Glomerular visceral epithelial cell (primary cell): ENCODE results near the gene HDGFL2.

Experiments used
- DNase-seq: peaks from one replicate; pipeline ENCODE4 v3.0.0-alpha.2; 2016; ENCODE audit errors: extremely low spot score

Gene HDGFL2

GRCh38 chr19:4497770-4498389, 25.8 kb downstream of the HDGFL2 start:
- no peak for DNase-seq

- DNase-seq: no peak
These were observed 26.6 kb downstream of the HDGFL2 start for GRCh38 chr19:4498694-4499093.

- no peak for DNase-seq
These were observed 27.2 kb downstream of the HDGFL2 start for GRCh38 chr19:4499318-4499717.

GRCh38 chr19:4499855-4500254, 27.8 kb downstream of the HDGFL2 start:
- no peak for DNase-seq

GRCh38 chr19:4500841-4501591, 28.9 kb downstream of the HDGFL2 start:
- no peak for DNase-seq

- no peak for DNase-seq
These were observed 29.6 kb downstream of the HDGFL2 start for GRCh38 chr19:4501691-4502090.

GRCh38 chr19:4502282-4503131, 30.4 kb downstream of the HDGFL2 start:
- no peak for DNase-seq

- no peak for DNase-seq
These were observed 31.2 kb downstream of the HDGFL2 start for GRCh38 chr19:4503132-4503824.

- no peak for DNase-seq
These were observed 31.7 kb downstream of the HDGFL2 start for GRCh38 chr19:4503825-4504170.

GRCh38 chr19:4504297-4504701, 32.2 kb downstream of the HDGFL2 start:
- no peak for DNase-seq

GRCh38 chr19:4504891-4505569, 32.9 kb downstream of the HDGFL2 start:
- DNase-seq: no peak

GRCh38 chr19:4505570-4506448, 33.7 kb downstream of the HDGFL2 start:
- DNase-seq: no peak

GRCh38 chr19:4506449-4507149, 34.5 kb downstream of the HDGFL2 start:
- DNase-seq: peak; percentile 58

GRCh38 chr19:4507150-4507452, 35.0 kb downstream of the HDGFL2 start:
- no peak for DNase-seq

- DNase-seq: no peak
These were observed 35.7 kb downstream of the HDGFL2 start for GRCh38 chr19:4507804-4508203.

- DNase-seq: no peak
These were observed 36.6 kb downstream of the HDGFL2 start for GRCh38 chr19:4508698-4509097.

- no peak for DNase-seq
These were observed 38.5 kb downstream of the HDGFL2 start for GRCh38 chr19:4510435-4511255.

GRCh38 chr19:4511300-4512054, 39.4 kb downstream of the HDGFL2 start:
- no peak for DNase-seq
